ENCODE data around the gene DZIP1. TPM values are rescaled to one million over a fixed set of nuclear protein-coding genes. Genes with fewer than 3 reads are reported as not detected.

DZIP1 gene
- total and polyA plus RNA-seq, 10 of the 15 experiments (the other 5 are each of a cell fraction or from before 2014, with no cell fraction given): 0.01 to 1.9 (median 0.55) TPM

DNA sequence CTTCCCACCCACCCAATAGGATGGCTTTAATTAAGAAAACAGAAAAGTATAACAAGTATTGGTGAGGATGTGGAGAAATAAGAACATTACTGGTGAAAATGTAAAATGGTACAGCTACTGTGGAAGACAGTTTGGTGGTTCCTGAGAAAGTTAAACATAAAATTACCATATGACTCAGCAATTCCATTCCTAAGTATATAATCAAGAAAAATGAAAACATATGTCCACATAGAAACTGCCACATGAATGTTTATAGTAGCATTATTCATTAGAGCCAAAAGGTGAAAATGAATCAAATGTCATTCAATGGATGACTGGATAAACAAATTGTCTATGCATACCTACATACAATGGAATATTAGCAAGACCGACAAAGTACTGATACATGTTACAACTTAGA lies 16.9 kb downstream of the DZIP1 start:
- intact Hi-C loops (cut with micrococcal nuclease; ENCODE audit: unreplicated experiment): no loop called here
- BruUV-seq (replicated peaks): no TSS peak
- H4K20me1 ChIP-seq (ENCODE audit: control insufficient read depth, insufficient read depth): no peaks in the 10 kb centered on the region
- H3K9me3 ChIP-seq (replicated peaks; ENCODE audit: control insufficient read depth, insufficient read depth, low read length): no peaks in the 10 kb centered on the region
- RAD21 ChIA-PET (ENCODE audit: unreplicated experiment): interaction anchor here (1.0 kb wide), 1 partner anchor 206 kb away, joined by 3 read pairs; no protein-coding TSS in a partner anchor
- SMC1A ChIA-PET (ENCODE audit: uncharacterized antibody, unreplicated experiment): interaction anchor here (1.3 to 7.6 kb wide), 2 partner anchors 131 to 207 kb away, joined by 3 to 139 read pairs; no protein-coding TSS in a partner anchor
- FAIRE-seq (no peak), ATAC-seq (no peak), DNase-seq (ENCODE audit: low read depth, low spot score) (no peak)
- no peak overlapping the region for H3K4me2 ChIP-seq (ENCODE audit: control insufficient read depth, insufficient read depth)
- WGBS (ENCODE audit: insufficient coverage, insufficient replicate concordance, low lambda C conversion rate, missing lambda C conversion rate): 100% methylated on average over 1 of the region's 1 CpG
- H3K9ac ChIP-seq (ENCODE audit: control insufficient read depth, insufficient read depth, low read length): no peak overlapping the region
- H3K36me3 ChIP-seq (ENCODE audit: control insufficient read depth in 2 of 2, insufficient read depth in 2 of 2, low read length in 1 of 2): no peaks in the 10 kb centered on the region
- no peak overlapping the region for H3K4me3 ChIP-seq
- no peaks in the 10 kb centered on the region for H3K79me2 ChIP-seq (ENCODE audit: control insufficient read depth, insufficient read depth, low read length)
- CTCF ChIA-PET: interaction anchor here (7.7 kb wide), 1 partner anchor 207 kb away, joined by 192 read pairs; no protein-coding TSS in a partner anchor
- no peak overlapping the region for H2AFZ ChIP-seq (ENCODE audit: control insufficient read depth, low read depth, low read length)
- no peaks in the 10 kb centered on the region for H3K4me1 ChIP-seq (ENCODE audit: control insufficient read depth, insufficient read depth, low read length)
- POLR2A ChIA-PET: no interaction called here
- no peak for TF ChIP-seq POLR2AphosphoS5 (IDR thresholded peaks at IDR 0.05; ENCODE audit: low read length)
- no peak for TF ChIP-seq FOXK2 (IDR thresholded peaks at IDR 0.05)
- no peak for TF ChIP-seq NFIC (IDR thresholded peaks at IDR 0.05; ENCODE audit: low read depth, low read length)
- TF ChIP-seq FOXM1 (IDR thresholded peaks at IDR 0.05; ENCODE audit: low read depth, low read length): no peak
- TF ChIP-seq, protein P1, sequence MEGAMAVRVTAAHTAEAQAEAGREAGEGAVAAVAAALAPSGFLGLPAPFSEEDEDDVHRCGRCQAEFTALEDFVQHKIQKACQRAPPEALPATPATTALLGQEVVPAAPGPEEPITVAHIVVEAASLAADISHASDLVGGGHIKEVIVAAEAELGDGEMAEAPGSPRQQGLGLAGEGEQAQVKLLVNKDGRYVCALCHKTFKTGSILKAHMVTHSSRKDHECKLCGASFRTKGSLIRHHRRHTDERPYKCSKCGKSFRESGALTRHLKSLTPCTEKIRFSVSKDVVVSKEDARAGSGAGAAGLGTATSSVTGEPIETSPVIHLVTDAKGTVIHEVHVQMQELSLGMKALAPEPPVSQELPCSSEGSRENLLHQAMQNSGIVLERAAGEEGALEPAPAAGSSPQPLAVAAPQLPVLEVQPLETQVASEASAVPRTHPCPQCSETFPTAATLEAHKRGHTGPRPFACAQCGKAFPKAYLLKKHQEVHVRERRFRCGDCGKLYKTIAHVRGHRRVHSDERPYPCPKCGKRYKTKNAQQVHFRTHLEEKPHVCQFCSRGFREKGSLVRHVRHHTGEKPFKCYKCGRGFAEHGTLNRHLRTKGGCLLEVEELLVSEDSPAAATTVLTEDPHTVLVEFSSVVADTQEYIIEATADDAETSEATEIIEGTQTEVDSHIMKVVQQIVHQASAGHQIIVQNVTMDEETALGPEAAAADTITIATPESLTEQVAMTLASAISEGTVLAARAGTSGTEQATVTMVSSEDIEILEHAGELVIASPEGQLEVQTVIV (IDR thresholded peaks at IDR 0.05; ENCODE audit: borderline replicate concordance, partially characterized antibody): no peak
- TF ChIP-seq NR2C1 (IDR thresholded peaks at IDR 0.05): no peak
- no peak for TF ChIP-seq USF2 (IDR thresholded peaks at IDR 0.05; ENCODE audit: borderline replicate concordance, low read depth, low read length)
- TF ChIP-seq EZH2 (IDR thresholded peaks at IDR 0.05; ENCODE audit: borderline replicate concordance, control insufficient read depth, low read depth, low read length): no peak
- TF ChIP-seq, protein P2, sequence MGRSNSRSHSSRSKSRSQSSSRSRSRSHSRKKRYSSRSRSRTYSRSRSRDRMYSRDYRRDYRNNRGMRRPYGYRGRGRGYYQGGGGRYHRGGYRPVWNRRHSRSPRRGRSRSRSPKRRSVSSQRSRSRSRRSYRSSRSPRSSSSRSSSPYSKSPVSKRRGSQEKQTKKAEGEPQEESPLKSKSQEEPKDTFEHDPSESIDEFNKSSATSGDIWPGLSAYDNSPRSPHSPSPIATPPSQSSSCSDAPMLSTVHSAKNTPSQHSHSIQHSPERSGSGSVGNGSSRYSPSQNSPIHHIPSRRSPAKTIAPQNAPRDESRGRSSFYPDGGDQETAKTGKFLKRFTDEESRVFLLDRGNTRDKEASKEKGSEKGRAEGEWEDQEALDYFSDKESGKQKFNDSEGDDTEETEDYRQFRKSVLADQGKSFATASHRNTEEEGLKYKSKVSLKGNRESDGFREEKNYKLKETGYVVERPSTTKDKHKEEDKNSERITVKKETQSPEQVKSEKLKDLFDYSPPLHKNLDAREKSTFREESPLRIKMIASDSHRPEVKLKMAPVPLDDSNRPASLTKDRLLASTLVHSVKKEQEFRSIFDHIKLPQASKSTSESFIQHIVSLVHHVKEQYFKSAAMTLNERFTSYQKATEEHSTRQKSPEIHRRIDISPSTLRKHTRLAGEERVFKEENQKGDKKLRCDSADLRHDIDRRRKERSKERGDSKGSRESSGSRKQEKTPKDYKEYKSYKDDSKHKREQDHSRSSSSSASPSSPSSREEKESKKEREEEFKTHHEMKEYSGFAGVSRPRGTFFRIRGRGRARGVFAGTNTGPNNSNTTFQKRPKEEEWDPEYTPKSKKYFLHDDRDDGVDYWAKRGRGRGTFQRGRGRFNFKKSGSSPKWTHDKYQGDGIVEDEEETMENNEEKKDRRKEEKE (IDR thresholded peaks at IDR 0.05): no peak
- TF ChIP-seq DPF2 (IDR thresholded peaks at IDR 0.05): no peak
- TF ChIP-seq RELA (IDR thresholded peaks at IDR 0.05; ENCODE audit: borderline replicate concordance, partially characterized antibody): no peak
- no peak for TF ChIP-seq RUNX3 (IDR thresholded peaks at IDR 0.05; ENCODE audit: low read length)
- TF ChIP-seq HDAC6 (IDR thresholded peaks at IDR 0.05; ENCODE audit: unreplicated experiment): no peak
- no peak for TF ChIP-seq NFYB (IDR thresholded peaks at IDR 0.05; ENCODE audit: insufficient read depth, low read depth, low read length)
- TF ChIP-seq ZNF217 (IDR thresholded peaks at IDR 0.05): no peak
- no peaks in the 10 kb centered on the region for H3K27me3 ChIP-seq (replicated peaks in 1 of 2; ENCODE audit: control insufficient read depth in 2 of 2, insufficient read depth in 2 of 2, low read length in 1 of 2)
- in situ Hi-C loops (cut with MboI): no loop called here
- no peak overlapping the region for H3K27ac ChIP-seq (ENCODE audit: control insufficient read depth, insufficient read depth)
